Measurements from ENCODE around the gene ASTN1.
A peak's percentile ranks its signal among the peaks of the same experiment; 100 is the strongest.

ASTN1 gene

DNA sequence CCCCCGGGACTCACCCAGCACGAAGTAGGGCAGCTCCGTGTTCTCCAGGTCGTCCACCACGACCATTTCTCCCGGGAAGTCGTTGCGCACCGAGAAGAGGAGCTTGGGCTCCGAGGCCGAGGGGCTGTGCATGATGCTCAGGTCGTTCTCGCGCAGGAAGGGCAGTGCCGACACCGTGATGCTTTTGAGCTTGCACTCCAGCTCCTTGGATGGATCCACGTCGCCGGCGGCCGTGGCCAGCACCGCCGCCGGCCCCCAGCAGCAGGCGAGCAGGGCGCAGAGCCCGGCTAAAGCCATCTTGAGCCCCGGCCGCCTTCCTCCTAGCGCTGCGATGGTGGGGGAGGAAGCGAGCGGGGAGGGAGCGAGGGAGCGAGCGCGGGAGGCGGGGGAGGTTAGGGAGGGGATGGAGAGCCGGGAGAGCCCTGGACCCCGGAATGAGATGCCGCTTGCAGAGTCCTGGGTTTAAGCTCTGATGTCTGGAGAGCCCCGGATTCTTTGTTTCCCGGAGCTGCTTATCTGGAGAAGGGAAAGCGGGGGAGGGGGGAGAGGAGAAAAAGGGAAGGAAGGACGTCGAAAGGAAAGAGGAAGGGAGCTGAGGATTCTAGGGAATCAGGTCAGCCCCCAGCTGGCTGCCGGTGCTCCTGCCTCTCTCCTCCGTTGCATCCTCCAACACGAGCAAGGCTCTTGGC lies at the start of gene ASTN1:
Gene ASTN1, minus strand, starts transcription at position 333 of the 689 bp plus-strand sequence. Its CDS starts 36 bp downstream, at position 297.
- no peak for DNase-seq

DNA sequence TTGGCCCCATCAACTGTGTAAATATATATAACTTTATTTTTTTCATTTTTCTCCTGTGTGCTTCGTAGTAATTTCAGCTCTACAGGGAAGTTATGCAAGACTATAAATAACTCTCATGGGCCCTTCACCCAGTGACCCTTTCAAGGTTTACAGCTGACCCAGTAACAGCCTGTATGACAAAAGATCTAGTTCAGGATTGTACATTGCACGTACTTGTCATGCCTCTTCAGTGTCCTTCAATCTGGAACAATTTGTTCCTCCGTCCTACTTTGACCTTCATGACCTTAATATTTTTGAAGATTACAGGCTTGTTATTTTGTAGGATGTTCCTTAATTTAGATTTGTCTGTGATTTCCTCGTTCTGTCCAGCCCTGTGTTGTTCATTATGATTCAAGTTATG lies 46.7 kb upstream of the ASTN1 start:
- DNase-seq = no peak

DNA sequence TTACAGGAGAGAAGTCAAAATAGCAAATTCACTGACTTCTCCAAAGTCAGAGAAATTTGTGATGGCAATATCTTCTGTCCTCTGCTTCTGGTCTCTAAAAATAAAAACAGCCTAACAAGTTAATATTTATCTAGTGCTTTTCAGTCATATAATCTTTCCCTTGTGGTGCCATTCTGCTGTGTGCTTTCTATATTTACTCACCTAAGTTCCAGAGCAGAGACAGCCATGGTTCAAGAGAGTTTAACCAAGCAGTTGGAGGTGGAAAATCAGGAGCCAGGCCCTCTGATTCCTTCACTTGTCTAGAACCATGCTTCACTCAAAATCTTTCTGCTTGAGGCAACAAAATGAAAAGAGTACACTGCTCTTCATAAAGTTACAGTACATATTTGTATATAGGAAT lies 45.6 kb upstream of the ASTN1 start:
- no peak for DNase-seq

DNA sequence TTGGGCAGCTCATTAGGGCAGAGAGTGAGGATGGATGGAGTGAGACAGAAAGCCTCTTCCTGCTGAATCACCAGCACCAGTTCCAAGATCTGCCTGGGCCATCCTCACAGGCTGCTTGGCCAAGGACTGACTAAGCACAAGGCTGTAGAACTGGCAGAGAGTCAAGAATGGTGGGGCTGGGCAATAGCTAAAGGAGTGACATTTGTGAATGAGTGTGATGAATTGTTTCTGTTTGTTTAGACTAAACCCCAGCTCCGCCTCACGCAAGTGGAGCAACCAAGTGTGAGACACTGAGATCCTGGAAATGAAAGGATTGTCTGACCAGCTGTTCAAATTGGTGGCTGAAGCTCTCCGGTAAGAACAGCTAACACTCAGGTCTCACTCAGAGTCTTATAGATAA lies 44.8 kb upstream of the ASTN1 start:
- DNase-seq = peak; percentile 91

DNA sequence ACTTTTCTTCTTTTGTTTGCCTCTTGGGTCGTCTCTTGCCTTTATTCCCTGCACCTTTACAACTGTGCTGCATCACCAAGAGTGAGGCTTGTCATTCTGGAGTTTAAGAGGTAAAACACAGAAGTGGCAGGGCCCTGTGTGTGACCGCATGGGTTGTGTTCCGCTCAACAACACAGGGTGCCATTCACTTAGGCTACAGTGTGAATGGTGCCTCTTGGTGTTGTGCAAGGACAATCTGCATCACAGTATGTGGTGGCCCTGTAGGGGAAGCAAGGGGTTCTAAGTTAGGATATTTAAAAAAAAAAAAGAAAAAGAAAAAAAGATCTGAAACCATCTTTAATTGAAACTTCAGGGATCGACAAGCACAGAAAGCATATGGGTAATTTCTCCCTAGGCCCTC lies 44.4 kb upstream of the ASTN1 start:
- no peak for DNase-seq

DNA sequence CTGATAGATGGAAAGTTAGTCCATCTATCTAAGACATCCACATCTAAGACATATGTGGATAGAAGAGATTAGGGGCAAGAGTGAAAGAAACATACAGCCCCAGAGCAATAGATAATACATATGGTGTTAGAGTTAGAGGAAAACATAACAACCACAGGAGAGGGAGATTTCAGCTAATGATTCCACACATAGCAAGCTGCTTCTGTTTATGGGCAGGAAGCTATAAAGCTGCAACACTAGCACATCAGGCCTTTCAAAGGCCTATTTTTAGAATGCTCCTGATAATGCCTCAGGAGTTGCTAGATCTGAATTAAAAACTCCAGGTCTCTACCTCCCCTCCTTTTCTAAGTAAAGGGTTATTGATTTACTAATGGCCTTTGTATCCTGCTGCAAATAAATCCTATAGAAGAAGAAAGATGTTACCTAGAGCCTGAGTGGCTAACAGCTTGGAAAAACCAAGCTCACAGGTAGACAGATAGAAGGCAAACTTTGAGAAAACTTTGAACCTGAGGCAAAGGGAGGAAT lies 42.4 kb upstream of the ASTN1 start:
- DNase-seq = peak; percentile 37

DNA sequence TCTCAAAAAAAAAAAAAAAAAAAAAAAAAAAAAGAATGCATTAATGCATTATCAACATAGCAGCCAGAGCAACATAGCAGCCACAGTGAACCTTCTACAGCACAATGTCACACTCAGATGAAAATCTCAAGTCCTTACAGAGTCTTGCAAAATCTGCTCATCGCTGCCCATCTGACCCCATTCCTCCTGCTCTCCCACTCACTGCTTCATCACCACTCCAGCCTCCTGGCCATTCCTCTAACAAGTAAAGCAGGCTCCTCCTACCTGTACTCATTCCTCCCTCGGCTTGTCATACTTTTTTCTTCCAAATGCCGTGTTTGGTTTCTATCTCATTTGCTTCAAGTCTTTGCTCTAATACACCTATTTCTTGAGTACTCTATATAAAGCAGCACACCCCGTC lies 35.8 kb upstream of the ASTN1 start:
- no peak for DNase-seq

DNA sequence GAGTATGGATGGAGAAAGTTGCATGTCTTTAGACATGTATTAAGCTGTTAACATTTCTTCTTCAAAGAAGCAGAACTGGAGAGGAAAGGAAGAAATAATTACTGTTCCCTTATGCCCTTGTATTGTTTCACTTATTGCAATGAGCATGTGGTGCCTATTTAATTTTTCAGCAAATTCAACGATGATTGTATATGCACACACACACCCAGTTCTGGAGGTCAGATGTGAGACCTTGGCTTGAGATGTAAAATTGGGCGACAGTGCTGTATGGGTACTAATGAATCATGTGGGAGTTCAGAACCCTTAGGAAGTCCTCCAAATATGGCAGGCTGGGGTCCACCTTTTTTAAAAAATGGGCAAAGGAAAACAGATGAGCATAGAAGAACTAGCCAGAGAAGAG lies 33.7 kb upstream of the ASTN1 start:
- no peak for DNase-seq

DNA sequence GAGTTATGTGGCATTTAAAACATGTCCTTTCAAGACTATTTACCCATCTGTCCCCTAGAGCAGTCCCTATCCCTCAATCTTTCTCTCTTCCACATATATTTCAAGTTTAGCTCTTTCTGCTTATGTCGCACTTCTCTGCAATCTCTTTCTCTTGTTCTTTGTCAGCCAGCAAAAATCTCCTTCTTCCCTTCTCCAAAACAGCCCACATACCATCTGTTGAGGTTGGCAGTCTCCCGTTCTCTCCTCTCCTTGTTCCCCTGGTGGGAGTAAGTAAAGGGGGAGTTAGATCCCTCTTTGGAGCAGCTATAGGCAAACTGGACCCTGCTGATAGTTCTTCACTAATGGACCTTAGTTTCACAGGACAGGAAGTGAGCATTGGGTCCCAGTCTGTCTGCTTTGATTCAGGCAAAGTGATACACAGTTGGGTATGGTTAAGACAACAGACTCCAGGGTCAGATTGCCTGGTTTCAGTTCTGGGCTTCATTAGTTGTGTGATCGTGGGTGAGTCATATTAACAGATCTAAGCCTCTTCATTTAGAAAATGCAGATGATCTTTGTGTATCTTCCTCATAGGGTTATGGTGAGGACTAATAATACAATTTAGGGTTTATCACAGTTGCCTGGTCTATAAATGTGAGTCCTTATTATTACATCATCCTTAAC lies 25.9 kb upstream of the ASTN1 start:
- DNase-seq = no peak

DNA sequence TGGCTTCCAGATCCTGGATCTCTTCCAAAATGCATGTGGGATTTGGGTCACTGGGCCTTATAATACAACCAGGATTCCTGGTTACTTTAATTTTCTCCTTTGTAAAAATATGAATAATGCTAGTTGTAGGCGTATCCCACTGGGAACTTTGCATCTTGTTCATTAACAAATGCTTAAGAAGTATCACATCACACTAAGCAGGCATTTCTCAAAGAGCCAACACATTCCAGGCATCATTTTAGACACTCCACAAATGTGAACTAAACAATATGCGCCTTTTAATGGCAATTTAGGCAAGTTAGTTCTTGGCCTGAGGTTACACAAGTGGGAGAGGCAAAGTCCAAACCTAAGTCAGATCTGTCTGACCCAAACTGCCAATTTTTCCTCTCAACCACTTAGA lies 22.1 kb upstream of the ASTN1 start:
- no peak for DNase-seq

DNA sequence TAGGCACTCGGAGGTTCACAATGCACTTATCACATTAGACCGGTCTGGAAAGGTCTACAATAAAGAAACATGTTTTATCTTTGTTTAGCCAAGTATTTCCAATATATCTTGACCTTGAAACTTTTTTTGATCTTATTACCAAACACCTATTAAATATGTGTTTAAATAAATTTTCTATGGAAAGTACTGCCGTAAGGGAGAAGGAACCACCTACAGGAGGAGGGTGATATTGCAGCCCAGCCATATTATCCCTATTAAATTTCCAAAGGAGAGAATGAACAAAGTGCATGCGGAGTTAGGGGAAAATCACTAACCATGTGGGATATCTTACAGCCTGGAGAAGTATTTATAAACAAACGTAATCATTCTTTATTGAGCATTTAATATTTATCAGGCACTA lies 20.7 kb upstream of the ASTN1 start:
- no peak for DNase-seq

DNA sequence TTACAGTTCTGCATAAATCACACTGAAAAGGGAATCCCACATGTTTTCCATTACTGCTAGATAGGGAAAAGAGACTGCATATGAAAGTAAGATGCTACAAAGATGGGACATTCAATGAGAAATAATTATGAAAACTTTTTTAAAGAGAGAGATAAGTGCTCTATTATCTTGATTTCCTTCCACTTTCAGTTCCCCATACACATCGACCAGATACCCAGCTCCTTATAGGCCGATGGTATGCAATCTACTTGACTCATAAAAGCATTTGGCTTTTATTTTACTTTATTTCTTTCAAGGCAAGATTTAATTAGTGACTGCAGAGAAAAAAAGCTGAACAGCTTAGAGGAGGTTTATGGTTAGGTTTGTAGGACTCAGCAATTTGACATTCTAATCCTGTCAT lies 19.3 kb upstream of the ASTN1 start:
- no peak for DNase-seq

DNA sequence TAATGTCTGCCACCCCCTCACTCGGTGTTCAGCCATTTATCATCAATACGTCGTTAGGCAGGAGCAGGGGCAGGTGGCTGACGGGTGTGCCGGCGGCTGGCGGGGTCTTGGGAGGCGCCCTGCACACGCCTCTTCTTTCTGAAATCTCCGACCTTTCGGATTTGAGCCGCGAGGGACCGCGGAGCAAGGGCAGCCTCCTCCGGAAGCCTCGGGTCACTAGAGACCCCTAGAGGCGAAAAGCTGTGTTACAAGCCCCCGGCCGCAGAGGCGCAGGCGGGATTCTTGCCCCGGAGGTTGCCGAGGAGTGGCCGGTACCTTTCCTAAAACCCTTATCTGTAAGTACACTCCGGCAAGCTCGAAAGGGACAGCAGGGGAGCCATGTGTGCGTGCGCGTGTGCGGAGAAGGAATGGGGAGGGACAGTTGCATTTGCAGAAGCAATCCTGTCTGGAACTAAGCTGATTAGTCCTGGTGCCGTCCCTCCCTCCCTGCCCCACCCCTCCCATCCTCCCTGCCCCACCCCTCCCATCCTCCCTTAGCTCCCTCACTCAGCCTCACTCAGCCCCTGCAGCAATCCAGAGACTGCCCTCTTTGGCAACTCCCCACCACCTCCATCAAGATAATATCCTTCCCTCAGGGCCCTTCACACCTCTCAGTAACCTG lies 17.2 kb upstream of the ASTN1 start:
- peak; percentile 46 for DNase-seq

DNA sequence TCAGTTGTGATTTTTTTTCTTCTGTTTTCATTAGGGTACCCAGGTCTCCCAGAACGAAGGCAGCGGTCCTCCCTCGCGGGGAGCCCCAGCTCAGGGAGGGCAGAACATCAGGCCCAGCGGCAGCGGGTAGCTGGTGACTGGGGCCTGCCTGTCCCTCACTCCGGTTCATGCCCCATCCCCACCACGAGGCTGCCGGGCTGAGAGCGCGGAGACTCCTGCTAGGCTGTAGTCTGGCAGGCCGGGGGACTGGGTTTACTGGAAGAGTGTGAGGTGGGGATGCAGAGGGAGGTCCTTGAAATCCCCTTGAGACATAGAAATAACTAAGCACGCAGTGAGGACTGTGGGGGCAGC lies 16.7 kb upstream of the ASTN1 start:
- DNase-seq = no peak

DNA sequence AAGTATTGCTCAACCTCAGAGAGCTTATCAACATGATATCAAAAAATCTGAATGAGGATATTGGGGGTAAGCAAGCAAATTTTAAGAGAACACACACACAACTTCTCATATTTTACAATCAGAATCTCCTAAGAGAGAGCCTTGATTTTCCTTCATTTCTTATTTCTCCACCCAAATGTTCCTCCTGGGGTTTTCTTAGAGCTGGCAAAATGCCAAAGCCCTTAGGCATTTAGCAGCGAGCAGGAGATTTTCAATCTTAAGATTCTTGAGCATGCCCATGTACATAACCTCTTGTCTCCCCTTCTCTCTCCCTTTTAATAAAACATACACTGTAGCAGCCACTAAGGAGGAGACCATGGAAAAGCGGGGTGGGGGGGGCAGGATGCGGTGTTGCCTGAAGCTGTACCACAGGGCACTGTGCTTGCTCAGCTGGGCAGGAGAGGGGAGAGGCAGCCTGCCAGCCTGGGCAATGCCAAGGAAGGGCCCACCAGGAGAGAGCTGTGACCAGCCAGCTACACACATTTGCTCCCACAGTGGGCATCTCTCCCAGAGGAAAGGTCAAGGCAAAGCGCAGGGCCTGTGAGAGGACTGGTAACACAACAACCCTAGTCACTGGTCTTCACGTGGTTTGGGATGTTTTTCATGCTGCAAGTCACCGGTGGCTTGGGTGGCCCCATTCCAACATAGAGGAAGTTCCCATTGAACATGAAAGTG lies 10.6 kb upstream of the ASTN1 start:
- no peak for DNase-seq

DNA sequence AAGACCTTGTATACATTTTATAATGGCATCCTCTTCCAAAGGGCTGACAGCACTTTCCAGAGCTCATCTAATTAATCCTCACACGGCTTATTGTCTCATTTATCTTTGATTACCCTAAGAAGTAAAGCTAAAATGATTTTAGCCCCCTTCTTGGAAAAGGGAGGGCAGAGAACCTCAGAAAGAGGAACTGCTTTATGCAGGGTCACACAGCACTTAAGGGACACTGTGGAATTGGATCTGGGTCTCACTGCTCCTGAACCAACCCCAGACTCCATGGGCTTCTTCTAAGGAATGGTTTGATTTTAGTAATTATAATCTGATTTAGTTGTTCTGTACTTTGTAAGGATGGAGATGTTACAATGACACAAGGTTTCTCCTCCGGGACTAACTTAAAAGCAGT lies 9.5 kb upstream of the ASTN1 start:
- no peak for DNase-seq

DNA sequence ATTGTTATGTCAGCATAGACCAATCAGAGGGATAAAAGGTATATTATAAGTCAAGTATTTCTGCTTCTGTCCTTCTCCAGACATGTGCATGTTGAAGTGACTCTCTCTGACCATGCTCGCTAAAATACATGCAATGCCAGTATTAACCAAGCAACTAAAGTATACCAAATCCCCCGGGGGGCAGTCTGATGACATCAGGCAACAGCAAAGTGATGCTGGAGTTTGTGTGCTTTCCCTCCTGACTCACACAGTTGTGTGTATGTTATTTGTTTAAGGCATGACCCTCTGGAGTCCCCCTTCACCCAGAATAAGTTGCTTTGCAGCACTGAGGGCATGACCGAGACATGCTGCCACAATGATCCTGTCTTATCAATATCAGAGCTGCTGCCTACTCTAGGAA lies 8.4 kb upstream of the ASTN1 start:
- DNase-seq = no peak

DNA sequence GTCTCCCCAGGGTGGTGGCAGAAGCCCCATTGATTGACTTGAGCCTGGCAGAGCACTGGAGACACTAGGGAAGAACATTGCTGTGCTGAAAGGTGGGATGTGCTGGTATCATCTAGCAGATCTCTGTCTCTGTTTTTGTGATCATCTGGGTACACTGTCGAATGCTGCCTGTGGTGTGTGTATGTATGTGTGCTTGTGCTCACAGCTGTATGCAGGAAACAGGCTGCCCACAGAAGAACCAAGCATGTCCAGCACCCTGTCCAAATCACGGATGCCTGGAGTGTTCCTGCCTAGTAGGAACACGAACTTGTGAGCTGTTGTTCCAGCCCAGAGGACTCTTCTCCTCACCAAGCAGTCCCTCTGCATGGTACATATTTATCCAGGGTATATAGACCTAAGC lies 7.8 kb upstream of the ASTN1 start:
- DNase-seq = no peak

DNA sequence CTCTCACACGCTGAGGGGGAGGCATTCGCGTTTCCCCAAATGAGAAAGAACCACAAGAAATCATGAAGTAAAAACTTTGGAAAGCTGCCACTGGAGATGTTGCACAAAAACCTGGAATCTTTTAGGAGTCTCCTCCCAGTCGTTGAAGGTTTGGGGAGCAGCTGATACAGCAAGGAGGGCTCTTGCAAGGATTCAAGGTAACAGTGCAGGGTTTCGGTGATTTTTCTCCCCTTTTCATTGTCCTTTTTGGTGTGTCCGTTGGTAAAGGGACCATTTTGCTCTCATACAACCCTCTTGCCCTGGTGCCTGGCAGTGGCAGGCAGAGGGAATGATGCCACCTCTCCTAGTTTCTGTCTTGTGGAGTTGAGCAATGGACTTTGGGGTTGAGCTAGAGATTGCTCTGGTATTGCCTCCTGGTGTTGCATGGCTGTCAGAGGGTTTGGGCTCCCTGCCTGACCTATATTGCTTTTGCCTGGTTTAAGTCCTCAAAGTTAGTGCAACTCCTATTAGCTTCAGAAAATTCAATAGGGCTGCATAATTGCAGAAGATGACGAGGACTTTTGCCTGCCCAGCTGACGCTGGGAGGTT lies 7.1 kb upstream of the ASTN1 start:
- DNase-seq = no peak

DNA sequence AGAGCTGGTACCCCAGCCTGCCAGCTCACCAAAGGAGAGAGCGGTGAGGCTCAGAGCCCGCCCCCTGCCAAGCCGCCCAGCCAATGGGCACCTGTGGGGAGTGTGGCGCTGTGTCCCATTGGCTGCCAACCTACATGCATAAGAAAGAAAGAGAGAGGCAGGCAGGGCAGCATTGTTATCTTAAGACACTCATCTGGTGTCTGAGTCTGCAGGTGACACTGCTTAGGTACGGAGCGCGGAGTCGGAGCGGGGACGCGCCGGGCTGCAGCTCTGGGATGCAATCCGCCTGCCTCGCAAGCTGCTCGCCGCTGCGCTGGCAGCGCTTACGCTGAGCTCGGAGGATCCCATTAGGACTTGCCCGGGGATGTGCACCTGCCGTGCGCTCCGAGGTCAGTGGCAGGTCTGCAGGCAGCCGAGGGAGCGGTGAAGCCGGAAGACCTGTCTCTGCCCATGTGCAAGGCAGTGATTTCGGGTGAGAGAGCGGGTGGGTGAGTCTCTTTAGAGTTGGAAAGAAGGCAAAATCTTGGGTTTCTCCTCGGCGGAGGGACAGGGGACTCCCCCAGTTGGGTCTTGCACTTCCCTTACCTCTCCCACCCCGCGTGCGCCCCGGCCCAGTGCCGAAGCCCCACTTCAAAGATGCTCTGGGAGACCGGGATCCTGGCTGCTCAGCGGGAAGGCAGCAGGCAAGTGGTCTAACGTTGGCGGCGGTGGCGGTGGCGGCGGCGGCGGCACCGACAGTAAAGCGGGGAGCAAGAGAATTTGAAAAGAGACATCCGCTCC lies 6.4 kb upstream of the ASTN1 start, which contains the start of gene BRINP2:
Gene BRINP2, plus strand, starts transcription at position 203 of the 780 bp plus-strand sequence. CDS start 58,919 bp downstream, outside the sequence.
- peak; percentile 63 for DNase-seq

DNA sequence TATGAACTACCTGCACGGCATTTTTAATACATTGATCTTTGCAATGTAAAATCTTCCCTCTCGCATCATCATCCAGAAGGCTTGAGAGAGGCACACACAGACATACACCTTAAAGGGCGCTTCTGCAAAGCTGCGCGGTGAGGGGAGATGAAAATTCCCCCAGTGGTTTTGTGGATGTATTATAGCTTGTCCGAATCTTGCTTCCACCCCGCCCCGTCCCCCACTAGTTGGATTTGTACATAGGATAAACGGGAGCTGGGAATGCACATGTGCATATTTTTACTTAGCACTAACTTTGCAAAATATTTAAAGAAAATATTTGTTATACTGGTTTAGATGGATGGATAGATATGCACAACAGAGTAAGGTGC lies 542 bp upstream of the ASTN1 start:
- DNase-seq = no peak

DNA sequence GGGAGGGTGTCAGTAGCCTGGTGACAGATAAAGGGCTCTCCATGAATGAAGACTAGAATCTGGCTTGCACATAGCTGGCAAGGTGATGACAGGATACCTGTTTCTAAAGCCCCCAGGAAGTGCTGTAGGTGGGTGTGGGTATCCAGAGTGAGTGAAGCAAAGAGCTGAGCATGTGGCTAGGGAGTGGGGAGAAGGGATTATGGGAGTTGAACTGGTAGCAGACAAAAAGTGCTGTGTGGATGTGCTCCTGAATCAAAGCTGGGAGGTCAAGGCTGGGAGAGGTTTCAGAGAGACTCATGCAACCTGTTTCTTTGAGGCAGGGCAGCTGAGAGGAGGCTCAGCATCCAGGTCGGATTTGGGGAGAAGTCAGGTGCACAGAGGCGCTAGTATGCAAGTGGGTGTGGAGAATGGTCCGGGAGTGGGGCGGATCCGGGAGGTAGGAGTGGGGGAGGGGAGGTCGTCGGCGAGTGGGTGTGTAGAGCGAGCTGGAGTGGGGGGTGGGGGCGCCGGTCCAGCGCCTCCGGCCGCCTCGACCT lies 600 bp downstream of the ASTN1 start:
- DNase-seq = no peak
